ENCODE results near the gene THEMIS.
"Not testable (repeated sequence)": the region's sequence is repeated elsewhere in the genome, so short reads cannot be mapped to it uniquely, and the experiment has no call there.

Gene THEMIS

GRCh38 chr6:127732927-127733326 is 167.9 kb downstream of the THEMIS start:
- no peak for DNase-seq (ENCODE audit: extremely low read depth in 1 of 2, low read depth in 1 of 2)

- DNase-seq (ENCODE audit: extremely low read depth in 1 of 2, low read depth in 1 of 2), result no peak
Observed at GRCh38 chr6:127727260-127727953, 173.5 kb downstream of the THEMIS start.

GRCh38 chr6:127725821-127726220 is 175.0 kb downstream of the THEMIS start:
- DNase-seq (ENCODE audit: extremely low read depth in 1 of 2, low read depth in 1 of 2), result no peak

GRCh38 chr6:127718694-127719093 is 182.2 kb downstream of the THEMIS start:
- DNase-seq (ENCODE audit: extremely low read depth in 1 of 2, low read depth in 1 of 2), result no peak

- DNase-seq (ENCODE audit: extremely low read depth in 1 of 2, low read depth in 1 of 2), result no peak
Observed at GRCh38 chr6:127717384-127717783, 183.5 kb downstream of the THEMIS start.

- no peak for DNase-seq (ENCODE audit: extremely low read depth in 1 of 2, low read depth in 1 of 2)
Observed at GRCh38 chr6:127716465-127716864, 184.4 kb downstream of the THEMIS start.

- no peak for DNase-seq (ENCODE audit: extremely low read depth in 1 of 2, low read depth in 1 of 2)
Observed at GRCh38 chr6:127710668-127711067, 190.2 kb downstream of the THEMIS start.

GRCh38 chr6:127706216-127706615 is 194.6 kb downstream of the THEMIS start:
- DNase-seq (ENCODE audit: extremely low read depth in 1 of 2, low read depth in 1 of 2), result no peak

- DNase-seq (ENCODE audit: extremely low read depth in 1 of 2, low read depth in 1 of 2), result no peak
Observed at GRCh38 chr6:127695108-127695507, 205.8 kb downstream of the THEMIS start.

- DNase-seq (ENCODE audit: extremely low read depth in 1 of 2, low read depth in 1 of 2), result no peak
Observed at GRCh38 chr6:127691146-127691545, 209.7 kb downstream of the THEMIS start.

GRCh38 chr6:127690588-127690987 is 210.3 kb downstream of the THEMIS start:
- DNase-seq (ENCODE audit: extremely low read depth in 1 of 2, low read depth in 1 of 2), result no peak

- no peak for DNase-seq (ENCODE audit: extremely low read depth in 1 of 2, low read depth in 1 of 2)
Observed at GRCh38 chr6:127690092-127690491, 210.8 kb downstream of the THEMIS start.

GRCh38 chr6:127687490-127687889 is 213.4 kb downstream of the THEMIS start:
- DNase-seq (ENCODE audit: extremely low read depth in 1 of 2, low read depth in 1 of 2), result not testable (repeated sequence)

GRCh38 chr6:127686084-127686483 is 214.8 kb downstream of the THEMIS start:
- DNase-seq (ENCODE audit: extremely low read depth in 1 of 2, low read depth in 1 of 2), result no peak

- DNase-seq (ENCODE audit: extremely low read depth in 1 of 2, low read depth in 1 of 2), result no peak
Observed at GRCh38 chr6:127684501-127684900, 216.4 kb downstream of the THEMIS start.
